ENCODE results near the gene PTPRM. TPM values are rescaled to one million over a fixed set of nuclear protein-coding genes. Genes with fewer than 3 reads are reported as not detected.

Gene PTPRM
- total RNA-seq, 1 donor from 2014 or later = 13.9 TPM

- no peak for DNase-seq (ENCODE audit: low spot score)
- Histone ChIP-seq H4K20me1 (ENCODE audit: low read depth) (peaks cover 4% of the 10 kb centered on the region), H3K27me3 (no peaks in the 10 kb centered on the region), H3K9me3 (ENCODE audit: low read depth) (no peaks in the 10 kb centered on the region), H3K9ac (no peak overlapping the region), H3K4me2 (peak overlapping the region; percentile 9), H3F3A (ENCODE audit: low read depth) (peaks cover 20% of the 10 kb centered on the region), H3K4me1 (peaks cover 42% of the 10 kb centered on the region), H3K4me3 (no peak overlapping the region), H3K36me3 (no peaks in the 10 kb centered on the region), H3K27ac (no peak overlapping the region), H3K79me2 (ENCODE audit: low read depth) (no peaks in the 10 kb centered on the region), H2AFZ (replicated peaks) (no peak overlapping the region)
- no peak for TF ChIP-seq CTCF (IDR thresholded peaks at IDR 0.05)
- no peak for TF ChIP-seq EZH2 (IDR thresholded peaks at IDR 0.05)
- no peak for TF ChIP-seq EZH2phosphoT487 (IDR thresholded peaks at IDR 0.05)
- Mint-ChIP-seq H3K27ac (peak overlapping the region; percentile 47), H3K9me3 (no peaks in the 10 kb centered on the region), H3K36me3 (no peaks in the 10 kb centered on the region), H3K4me3 (no peak overlapping the region), H3K27me3 (ENCODE audit: insufficient read depth, low read depth) (peaks cover 5% of the 10 kb centered on the region), H3K4me1 (peaks cover 43% of the 10 kb centered on the region)
These were observed 40.5 kb downstream of the PTPRM start for GRCh38 chr18:7607540-7608173.

- H3K9me3 ChIP-seq (ENCODE audit: low read depth) = no peaks in the 10 kb centered on the region
- peaks cover 15% of the 10 kb centered on the region for H3F3A ChIP-seq (ENCODE audit: low read depth)
- H3K79me2 ChIP-seq (ENCODE audit: low read depth) = no peaks in the 10 kb centered on the region
- no peak overlapping the region for H3K4me3 Mint-ChIP-seq
- no peaks in the 10 kb centered on the region for H3K36me3 Mint-ChIP-seq
- no peak overlapping the region for H3K4me3 ChIP-seq
- H3K27me3 Mint-ChIP-seq (ENCODE audit: insufficient read depth, low read depth) = peaks cover 5% of the 10 kb centered on the region
- H2AFZ ChIP-seq (replicated peaks) = no peak overlapping the region
- H3K9me3 Mint-ChIP-seq = peaks cover 1% of the 10 kb centered on the region
- peak overlapping the region; percentile 16 for H3K4me2 ChIP-seq
- no peak overlapping the region for H3K27ac Mint-ChIP-seq
- peaks cover 40% of the 10 kb centered on the region for H3K4me1 Mint-ChIP-seq
- DNase-seq (ENCODE audit: low spot score) = no peak
- no peak overlapping the region for H3K9ac ChIP-seq
- peaks cover 37% of the 10 kb centered on the region for H3K4me1 ChIP-seq
- no peaks in the 10 kb centered on the region for H3K36me3 ChIP-seq
- no peak overlapping the region for H3K27ac ChIP-seq
- no peak for TF ChIP-seq EZH2 (IDR thresholded peaks at IDR 0.05)
- TF ChIP-seq EZH2phosphoT487 (IDR thresholded peaks at IDR 0.05) = no peak
- no peak for TF ChIP-seq CTCF (IDR thresholded peaks at IDR 0.05)
- peaks cover 4% of the 10 kb centered on the region for H4K20me1 ChIP-seq (ENCODE audit: low read depth)
- H3K27me3 ChIP-seq = no peaks in the 10 kb centered on the region
These were observed 41.0 kb downstream of the PTPRM start for GRCh38 chr18:7608174-7608550.

GRCh38 chr18:7608781-7609201 lies 41.7 kb downstream of the PTPRM start:
- H3K4me1 ChIP-seq = peaks cover 31% of the 10 kb centered on the region
- H3K9ac ChIP-seq = no peak overlapping the region
- H3K4me2 ChIP-seq = peak overlapping the region; percentile 16
- DNase-seq (ENCODE audit: low spot score) = no peak
- no peak overlapping the region for H2AFZ ChIP-seq (replicated peaks)
- no peaks in the 10 kb centered on the region for H3K36me3 ChIP-seq
- Mint-ChIP-seq H3K4me3 (no peak overlapping the region), H3K27ac (no peak overlapping the region), H3K4me1 (peaks cover 34% of the 10 kb centered on the region), H3K36me3 (peaks cover 1% of the 10 kb centered on the region), H3K27me3 (ENCODE audit: insufficient read depth, low read depth) (peaks cover 5% of the 10 kb centered on the region), H3K9me3 (peaks cover 2% of the 10 kb centered on the region)
- H3K79me2 ChIP-seq (ENCODE audit: low read depth) = no peaks in the 10 kb centered on the region
- no peaks in the 10 kb centered on the region for H3K27me3 ChIP-seq
- H3K27ac ChIP-seq = no peak overlapping the region
- H3K4me3 ChIP-seq = no peak overlapping the region
- H4K20me1 ChIP-seq (ENCODE audit: low read depth) = no peaks in the 10 kb centered on the region
- peaks cover 9% of the 10 kb centered on the region for H3F3A ChIP-seq (ENCODE audit: low read depth)
- no peak for TF ChIP-seq CTCF (IDR thresholded peaks at IDR 0.05)
- no peak for TF ChIP-seq EZH2phosphoT487 (IDR thresholded peaks at IDR 0.05)
- TF ChIP-seq EZH2 (IDR thresholded peaks at IDR 0.05) = no peak
- H3K9me3 ChIP-seq (ENCODE audit: low read depth) = no peaks in the 10 kb centered on the region

Data from neural progenitor cell (in vitro differentiated cells).